Parathyroid adenoma (tissue), 2 donors: Measurements from ENCODE around the gene PRDX3.

ENCODE experiments used
- H2AFZ ChIP-seq: fragments of 300-600 bp; sonication (generic); one replicate; pipeline ENCODE4 v1.7.0; 2017; ENCODE audit warnings: antibody characterized with exemption, mild to moderate bottlenecking
- H3K27ac ChIP-seq: fragments of 300-600 bp; sonication (generic); one replicate; pipeline ENCODE4 v1.7.0; 2017
- H3K27me3 ChIP-seq: fragments of 300-600 bp; sonication (generic); one replicate; pipeline ENCODE4 v1.7.0; 2017; ENCODE audit warnings: low read length; ENCODE audit not compliant: control insufficient read depth, insufficient read depth
- H3K36me3 ChIP-seq: fragments of 300-600 bp; sonication (generic); one replicate; pipeline ENCODE4 v1.7.0; 2017; ENCODE audit warnings: low read length; ENCODE audit not compliant: control insufficient read depth, insufficient read depth
- H3K4me1 ChIP-seq: fragments of 300-600 bp; sonication (generic); one replicate; pipeline ENCODE4 v1.7.0; 2017; ENCODE audit warnings: control low read depth
- H3K4me2 ChIP-seq: fragments of 300-600 bp; sonication (generic); one replicate; pipeline ENCODE4 v1.7.0; 2017; ENCODE audit warnings: low read length
- H3K4me3 ChIP-seq: fragments of 300-600 bp; sonication (generic); one replicate; pipeline ENCODE4 v1.7.0; 2017; ENCODE audit warnings: low read depth, low read length
- H3K79me2 ChIP-seq: fragments of 300-600 bp; sonication (generic); one replicate; pipeline ENCODE4 v1.7.0; 2017; ENCODE audit warnings: control low read depth
- H3K9ac ChIP-seq: fragments of 300-600 bp; sonication (generic); one replicate; pipeline ENCODE4 v1.7.0; 2017; ENCODE audit warnings: mild to moderate bottlenecking
- H3K9me3 ChIP-seq: fragments of 300-600 bp; sonication (generic); one replicate; pipeline ENCODE4 v1.7.0; 2017; ENCODE audit warnings: low read length; ENCODE audit not compliant: control insufficient read depth
- TF ChIP-seq, protein P1 (sequence below): fragments of 300-600 bp; sonication (generic); IDR thresholded peaks from one replicate; pipeline ENCODE4 v1.7.0; 2017; ENCODE audit warnings: antibody characterized with exemption, mild to moderate bottlenecking
- donor health status: primary hyperparathyroidism.

The PRDX3 gene

DNA sequence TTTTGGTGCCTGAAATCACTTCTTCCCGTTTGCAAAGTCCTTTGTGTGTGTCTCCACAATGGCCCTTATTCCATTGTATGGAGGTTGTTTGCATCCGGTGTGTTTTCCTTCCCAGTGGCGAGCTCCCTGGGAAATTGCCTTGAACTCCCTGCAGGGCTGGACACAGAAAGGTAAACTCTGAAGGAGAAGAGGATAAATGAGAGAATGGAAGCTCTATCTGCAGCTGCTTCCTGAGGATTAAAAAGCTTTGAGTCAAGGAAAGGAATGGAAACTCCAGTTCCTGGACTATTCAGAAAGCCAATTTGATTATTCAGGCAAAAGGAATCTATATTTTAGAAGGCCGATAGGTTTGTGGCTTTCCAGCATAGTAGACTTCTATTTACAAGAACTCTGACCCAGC is 24.4 kb upstream of the PRDX3 start:
- Histone ChIP-seq H3K4me1 (no peaks in the 10 kb centered on the region), H2AFZ (no peak overlapping the region), H3K27ac (no peak overlapping the region), H3K4me3 (no peak overlapping the region), H3K79me2 (peaks cover under 1% of the 10 kb centered on the region), H3K9ac (no peak overlapping the region), H3K4me2 (no peak overlapping the region), H3K36me3 (no peaks in the 10 kb centered on the region), H3K9me3 (no peaks in the 10 kb centered on the region), H3K27me3 (no peaks in the 10 kb centered on the region)
- TF ChIP-seq, protein P1, sequence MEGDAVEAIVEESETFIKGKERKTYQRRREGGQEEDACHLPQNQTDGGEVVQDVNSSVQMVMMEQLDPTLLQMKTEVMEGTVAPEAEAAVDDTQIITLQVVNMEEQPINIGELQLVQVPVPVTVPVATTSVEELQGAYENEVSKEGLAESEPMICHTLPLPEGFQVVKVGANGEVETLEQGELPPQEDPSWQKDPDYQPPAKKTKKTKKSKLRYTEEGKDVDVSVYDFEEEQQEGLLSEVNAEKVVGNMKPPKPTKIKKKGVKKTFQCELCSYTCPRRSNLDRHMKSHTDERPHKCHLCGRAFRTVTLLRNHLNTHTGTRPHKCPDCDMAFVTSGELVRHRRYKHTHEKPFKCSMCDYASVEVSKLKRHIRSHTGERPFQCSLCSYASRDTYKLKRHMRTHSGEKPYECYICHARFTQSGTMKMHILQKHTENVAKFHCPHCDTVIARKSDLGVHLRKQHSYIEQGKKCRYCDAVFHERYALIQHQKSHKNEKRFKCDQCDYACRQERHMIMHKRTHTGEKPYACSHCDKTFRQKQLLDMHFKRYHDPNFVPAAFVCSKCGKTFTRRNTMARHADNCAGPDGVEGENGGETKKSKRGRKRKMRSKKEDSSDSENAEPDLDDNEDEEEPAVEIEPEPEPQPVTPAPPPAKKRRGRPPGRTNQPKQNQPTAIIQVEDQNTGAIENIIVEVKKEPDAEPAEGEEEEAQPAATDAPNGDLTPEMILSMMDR: no peak

DNA sequence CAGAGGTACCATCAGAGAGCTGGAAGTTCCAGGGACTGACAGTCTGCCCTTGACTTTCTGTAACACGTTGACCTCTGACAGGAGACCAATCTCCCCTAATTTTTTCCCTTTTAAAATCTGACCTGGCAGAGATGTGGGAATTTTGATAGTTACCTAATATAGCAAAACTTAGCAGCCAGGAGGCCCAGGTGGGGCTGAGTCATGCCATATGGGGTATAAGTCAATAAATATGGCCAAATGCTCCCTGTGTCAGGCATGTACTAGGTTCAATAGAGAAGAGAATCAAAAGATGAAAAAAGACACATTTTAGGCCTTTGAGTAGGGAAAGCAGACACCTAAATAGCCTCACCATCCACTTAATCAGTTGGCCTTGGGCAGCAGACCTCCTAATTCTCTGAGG is 22.6 kb upstream of the PRDX3 start:
- H3K4me3 ChIP-seq: no peak overlapping the region
- TF ChIP-seq, protein P1: no peak
- no peaks in the 10 kb centered on the region for H3K27me3 ChIP-seq
- H3K4me2 ChIP-seq: no peak overlapping the region
- H3K27ac ChIP-seq: no peak overlapping the region
- H3K36me3 ChIP-seq: no peaks in the 10 kb centered on the region
- H3K79me2 ChIP-seq: no peaks in the 10 kb centered on the region
- H3K9ac ChIP-seq: no peak overlapping the region
- no peaks in the 10 kb centered on the region for H3K4me1 ChIP-seq
- H2AFZ ChIP-seq: no peak overlapping the region
- no peaks in the 10 kb centered on the region for H3K9me3 ChIP-seq

DNA sequence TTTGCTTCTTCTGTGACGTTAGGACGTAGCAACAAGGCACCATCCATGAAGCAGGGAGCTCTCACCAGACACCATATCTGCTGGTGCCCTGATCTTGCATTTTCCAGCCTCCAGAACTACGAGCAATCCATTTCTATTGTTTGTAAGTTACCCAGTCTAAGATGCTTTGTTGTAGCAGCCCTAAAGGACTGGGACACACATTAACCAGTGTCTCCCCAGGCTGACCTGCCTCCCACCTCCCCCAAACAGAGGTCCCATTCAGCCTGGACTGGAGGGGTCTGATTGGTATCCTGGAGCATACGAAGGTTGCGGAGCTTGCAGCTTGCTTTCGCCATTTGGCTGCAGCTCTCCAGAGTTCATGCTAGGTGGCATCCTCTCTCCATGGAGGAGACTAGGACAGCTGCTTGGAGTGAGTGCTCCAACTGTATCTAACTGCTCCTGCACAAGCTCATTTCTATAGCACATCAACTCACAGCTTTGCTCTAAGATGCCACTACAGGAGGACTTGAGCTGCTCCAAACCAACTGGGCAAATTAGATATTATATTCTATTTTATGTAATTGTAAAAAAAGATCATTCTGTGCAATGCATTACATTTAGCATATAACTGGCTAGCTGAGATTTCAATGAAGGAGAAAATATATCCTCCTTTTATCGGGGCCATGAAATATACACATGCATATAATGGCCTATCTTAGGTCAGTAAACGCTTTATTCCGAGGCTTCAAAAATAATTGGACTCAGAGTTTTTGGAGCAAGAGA is 20.8 kb upstream of the PRDX3 start:
- Histone ChIP-seq H3K9ac (no peak overlapping the region), H3K4me1 (no peaks in the 10 kb centered on the region), H3K4me2 (no peak overlapping the region), H3K27me3 (no peaks in the 10 kb centered on the region), H3K9me3 (no peaks in the 10 kb centered on the region), H3K27ac (no peak overlapping the region), H3K36me3 (no peaks in the 10 kb centered on the region), H3K4me3 (no peak overlapping the region), H2AFZ (peak overlapping the region; percentile 30), H3K79me2 (no peaks in the 10 kb centered on the region)
- TF ChIP-seq, protein P1: peak; percentile 82

DNA sequence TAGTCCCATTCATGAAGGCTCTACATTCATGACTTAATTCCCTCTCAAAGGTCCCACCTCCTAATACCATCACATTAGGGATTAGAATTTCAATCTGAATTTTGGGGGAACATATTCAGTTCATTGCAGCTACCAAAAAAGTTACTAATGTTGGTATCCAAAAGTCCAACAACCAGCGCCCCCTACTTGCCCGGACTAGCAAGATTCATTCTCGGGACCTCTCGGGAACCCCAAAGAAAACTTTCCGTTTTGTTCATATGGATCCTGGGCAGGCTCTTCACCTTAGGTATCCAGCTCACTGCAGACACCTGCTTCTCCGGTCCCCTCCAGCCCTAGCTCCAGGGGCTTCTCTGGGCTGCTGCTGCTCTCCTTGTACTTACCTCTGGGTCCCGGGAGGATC is 19.8 kb upstream of the PRDX3 start:
- Histone ChIP-seq H3K4me3 (no peak overlapping the region), H3K27me3 (no peaks in the 10 kb centered on the region), H3K79me2 (no peaks in the 10 kb centered on the region), H3K9ac (no peak overlapping the region), H3K27ac (no peak overlapping the region), H3K9me3 (no peaks in the 10 kb centered on the region), H3K36me3 (no peaks in the 10 kb centered on the region), H3K4me1 (no peaks in the 10 kb centered on the region), H3K4me2 (no peak overlapping the region), H2AFZ (no peak overlapping the region)
- TF ChIP-seq, protein P1: peak; percentile 16

DNA sequence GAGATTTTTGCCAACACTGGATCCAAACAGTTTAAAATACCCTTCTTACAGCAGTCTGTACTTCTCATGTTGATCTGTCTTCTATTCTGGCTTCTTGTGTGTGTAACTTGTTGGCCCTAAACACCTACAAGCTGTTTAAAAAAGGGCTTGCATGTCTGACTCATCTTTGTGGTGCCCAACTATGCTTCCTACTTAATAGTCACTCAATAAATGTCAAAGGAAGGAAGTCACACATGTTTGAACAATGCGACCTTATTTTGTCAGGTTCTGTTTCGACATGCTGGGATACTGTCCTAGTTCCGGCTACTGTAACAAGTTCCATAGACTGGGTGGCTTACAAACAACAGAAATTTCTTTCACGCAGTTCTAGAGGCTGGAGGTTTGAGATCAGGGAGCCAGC is 19.3 kb upstream of the PRDX3 start:
- TF ChIP-seq, protein P1: no peak
- Histone ChIP-seq H3K27me3 (no peaks in the 10 kb centered on the region), H3K27ac (no peak overlapping the region), H3K79me2 (no peaks in the 10 kb centered on the region), H3K4me3 (no peak overlapping the region), H2AFZ (no peak overlapping the region), H3K9me3 (no peaks in the 10 kb centered on the region), H3K4me2 (no peak overlapping the region), H3K36me3 (no peaks in the 10 kb centered on the region), H3K4me1 (no peaks in the 10 kb centered on the region), H3K9ac (no peak overlapping the region)
